Measurements from ENCODE around the gene CKLF. TPM values are rescaled to one million over a fixed set of nuclear protein-coding genes. Genes with fewer than 3 reads are reported as not detected.

Gene CKLF
- total RNA-seq, 1 experiment from 2014 or later, result 145 TPM

Other genes starting within 250 kb of the CKLF start
- gene CDH5, start 185.9 kb upstream of the CKLF start, total RNA-seq (2014; rRNA removed; shearing (Covaris generic)), result 0.05 TPM in 1 of 2 replicates, not detected in the other
- gene BEAN1, start 125.3 kb upstream of the CKLF start, total RNA-seq (2014; rRNA removed; shearing (Covaris generic)), result not detected in 2 replicates
- gene TK2, start 2.5 kb upstream of the CKLF start, total RNA-seq (2014; rRNA removed; shearing (Covaris generic)), result 13.6 and 25.2 TPM in 2 replicates
- gene CMTM1, start 13.9 kb downstream of the CKLF start, total RNA-seq (2014; rRNA removed; shearing (Covaris generic)), result 2.1 and 3.8 TPM in 2 replicates
- not detected in 2 replicates for gene CMTM2, start 26.9 kb downstream of the CKLF start, total RNA-seq (2014; rRNA removed; shearing (Covaris generic))
- gene CMTM3, start 52.1 kb downstream of the CKLF start, total RNA-seq (2014; rRNA removed; shearing (Covaris generic)), result 28.9 and 33.6 TPM in 2 replicates
- gene CMTM4, start 144.2 kb downstream of the CKLF start, total RNA-seq (2014; rRNA removed; shearing (Covaris generic)), result 15.2 and 18.4 TPM in 2 replicates
- 79.5 and 92.4 TPM in 2 replicates for gene DYNC1LI2, start 199.0 kb downstream of the CKLF start, total RNA-seq (2014; rRNA removed; shearing (Covaris generic))
- gene TERB1, start 249.0 kb downstream of the CKLF start, total RNA-seq (2014; rRNA removed; shearing (Covaris generic)), result not detected in 2 replicates

Data from M059J (cell line).